Osteocyte (in vitro differentiated cells): ENCODE results near the gene HAPLN2. TPM values are rescaled to one million over a fixed set of nuclear protein-coding genes. Genes with fewer than 3 reads are reported as not detected.

ENCODE experiments used
- DNase-seq: peaks from one replicate; pipeline ENCODE4 v3.0.0; 2021; ENCODE audit warnings: mixed read lengths; ENCODE audit not compliant: unreplicated experiment; ENCODE audit errors: extremely low spot score
- H3K27ac Mint-ChIP-seq: one replicate; pipeline ENCODE4 v1.8.0; 2021; ENCODE audit warnings: mild to moderate bottlenecking, mixed read lengths; ENCODE audit not compliant: unreplicated experiment
- H3K27me3 Mint-ChIP-seq: one replicate; pipeline ENCODE4 v1.8.0; 2021; ENCODE audit warnings: mixed read lengths; ENCODE audit not compliant: unreplicated experiment
- H3K36me3 Mint-ChIP-seq: one replicate; pipeline ENCODE4 v1.8.0; 2021; ENCODE audit warnings: mixed read lengths; ENCODE audit not compliant: unreplicated experiment
- H3K4me1 Mint-ChIP-seq: one replicate; pipeline ENCODE4 v1.8.0; 2021; ENCODE audit warnings: mixed read lengths; ENCODE audit not compliant: unreplicated experiment
- H3K4me3 Mint-ChIP-seq: one replicate; pipeline ENCODE4 v1.8.0; 2021; ENCODE audit warnings: mild to moderate bottlenecking, moderate library complexity, mixed read lengths; ENCODE audit not compliant: unreplicated experiment
- H3K9me3 Mint-ChIP-seq: one replicate; pipeline ENCODE4 v1.8.0; 2021; ENCODE audit warnings: mixed read lengths; ENCODE audit not compliant: unreplicated experiment
- total RNA-seq: library from RNA; stranded (reverse); gene quantifications from 2 replicates; pipeline ENCODE4 v1.2.1, GENCODE V29; 2021
- TF ChIP-seq, protein P1 (sequence below): fragments of 200-600 bp; sonication (generic); IDR thresholded peaks from 2 replicates; pipeline ENCODE4 v1.5.0; 2021; ENCODE audit warnings: antibody characterized with exemption, mild to moderate bottlenecking, moderate library complexity

HAPLN2 gene
- total RNA-seq, 1 donor from 2014 or later = 0.35 TPM

DNA sequence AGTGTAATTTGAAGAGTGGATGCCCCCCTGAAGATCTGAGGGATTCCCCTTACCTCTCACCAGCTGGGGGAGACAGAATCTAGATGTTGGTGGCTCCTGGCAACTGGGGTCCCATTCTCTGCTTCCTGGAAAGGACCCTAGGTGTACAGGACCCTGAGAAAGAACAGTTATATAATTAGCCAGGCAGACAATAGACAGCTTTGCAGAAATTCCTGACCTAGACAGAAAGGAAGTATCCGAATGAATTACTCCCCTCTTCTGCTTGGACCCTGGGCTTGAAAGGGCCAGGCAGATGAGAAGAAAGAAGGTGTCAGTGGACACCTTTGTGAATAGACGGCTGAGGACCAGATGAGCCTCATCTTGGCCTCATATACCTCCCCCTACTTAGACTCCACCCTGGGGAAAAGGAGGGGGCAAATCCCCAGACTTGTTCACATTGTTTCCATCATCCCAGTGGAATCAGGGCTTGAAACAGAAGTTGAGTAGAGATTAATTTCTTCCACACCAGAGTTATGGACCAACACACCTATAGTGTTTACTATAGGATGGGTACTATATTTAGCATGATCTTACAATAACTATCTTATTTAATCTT is 45.1 kb upstream of the HAPLN2 start:
- TF ChIP-seq, protein P1, sequence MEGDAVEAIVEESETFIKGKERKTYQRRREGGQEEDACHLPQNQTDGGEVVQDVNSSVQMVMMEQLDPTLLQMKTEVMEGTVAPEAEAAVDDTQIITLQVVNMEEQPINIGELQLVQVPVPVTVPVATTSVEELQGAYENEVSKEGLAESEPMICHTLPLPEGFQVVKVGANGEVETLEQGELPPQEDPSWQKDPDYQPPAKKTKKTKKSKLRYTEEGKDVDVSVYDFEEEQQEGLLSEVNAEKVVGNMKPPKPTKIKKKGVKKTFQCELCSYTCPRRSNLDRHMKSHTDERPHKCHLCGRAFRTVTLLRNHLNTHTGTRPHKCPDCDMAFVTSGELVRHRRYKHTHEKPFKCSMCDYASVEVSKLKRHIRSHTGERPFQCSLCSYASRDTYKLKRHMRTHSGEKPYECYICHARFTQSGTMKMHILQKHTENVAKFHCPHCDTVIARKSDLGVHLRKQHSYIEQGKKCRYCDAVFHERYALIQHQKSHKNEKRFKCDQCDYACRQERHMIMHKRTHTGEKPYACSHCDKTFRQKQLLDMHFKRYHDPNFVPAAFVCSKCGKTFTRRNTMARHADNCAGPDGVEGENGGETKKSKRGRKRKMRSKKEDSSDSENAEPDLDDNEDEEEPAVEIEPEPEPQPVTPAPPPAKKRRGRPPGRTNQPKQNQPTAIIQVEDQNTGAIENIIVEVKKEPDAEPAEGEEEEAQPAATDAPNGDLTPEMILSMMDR = no peak
- Mint-ChIP-seq H3K27me3 (peaks cover 16% of the 10 kb centered on the region), H3K36me3 (no peaks in the 10 kb centered on the region), H3K9me3 (no peaks in the 10 kb centered on the region), H3K27ac (no peak overlapping the region), H3K4me1 (peaks cover 24% of the 10 kb centered on the region), H3K4me3 (no peak overlapping the region)
- DNase-seq = no peak

DNA sequence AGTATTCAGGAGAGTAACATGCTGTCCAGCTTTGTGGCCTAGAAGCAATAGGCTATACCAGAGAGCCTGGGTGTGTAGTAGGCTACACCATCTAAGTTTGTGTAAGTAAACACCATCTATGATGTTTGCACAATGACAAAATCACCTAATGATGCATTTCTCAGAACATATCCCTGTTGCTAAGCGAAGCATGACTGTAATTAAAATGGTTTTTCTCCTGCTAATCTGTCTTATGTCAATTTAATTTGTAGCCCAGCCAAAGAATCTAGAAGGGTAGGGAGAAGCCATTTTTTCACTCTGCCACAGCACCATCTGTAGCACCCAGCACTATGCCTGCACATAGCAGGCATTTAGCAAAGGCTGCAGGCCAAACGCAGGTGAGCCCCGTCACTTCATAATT is 41.7 kb upstream of the HAPLN2 start:
- H3K9me3 Mint-ChIP-seq = no peaks in the 10 kb centered on the region
- TF ChIP-seq, protein P1 = no peak
- H3K4me1 Mint-ChIP-seq = peaks cover 2% of the 10 kb centered on the region
- H3K27me3 Mint-ChIP-seq = peaks cover 16% of the 10 kb centered on the region
- H3K36me3 Mint-ChIP-seq = no peaks in the 10 kb centered on the region
- no peak for DNase-seq
- no peak overlapping the region for H3K27ac Mint-ChIP-seq
- no peak overlapping the region for H3K4me3 Mint-ChIP-seq

DNA sequence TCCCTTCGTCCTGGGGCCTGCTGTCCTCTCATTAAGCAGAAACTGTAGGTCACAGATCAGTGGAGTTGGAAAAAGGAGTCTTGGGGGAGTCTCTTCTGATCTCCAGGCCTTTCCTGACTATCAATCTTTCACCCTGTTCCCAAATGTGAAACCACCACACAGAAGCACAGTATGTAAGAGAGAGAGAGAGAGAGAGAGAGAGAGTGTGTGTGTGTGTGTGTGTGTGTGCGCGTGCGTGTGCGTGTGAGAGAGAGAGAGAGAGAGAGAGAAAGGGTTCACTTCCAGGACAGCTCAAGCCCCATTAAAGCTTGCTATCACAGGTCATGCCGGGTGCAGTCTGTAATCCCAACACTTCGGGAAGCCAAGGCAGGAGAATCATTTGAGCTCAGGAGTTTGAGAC is 41.2 kb upstream of the HAPLN2 start:
- H3K27ac Mint-ChIP-seq = no peak overlapping the region
- no peaks in the 10 kb centered on the region for H3K9me3 Mint-ChIP-seq
- no peak overlapping the region for H3K4me3 Mint-ChIP-seq

DNA sequence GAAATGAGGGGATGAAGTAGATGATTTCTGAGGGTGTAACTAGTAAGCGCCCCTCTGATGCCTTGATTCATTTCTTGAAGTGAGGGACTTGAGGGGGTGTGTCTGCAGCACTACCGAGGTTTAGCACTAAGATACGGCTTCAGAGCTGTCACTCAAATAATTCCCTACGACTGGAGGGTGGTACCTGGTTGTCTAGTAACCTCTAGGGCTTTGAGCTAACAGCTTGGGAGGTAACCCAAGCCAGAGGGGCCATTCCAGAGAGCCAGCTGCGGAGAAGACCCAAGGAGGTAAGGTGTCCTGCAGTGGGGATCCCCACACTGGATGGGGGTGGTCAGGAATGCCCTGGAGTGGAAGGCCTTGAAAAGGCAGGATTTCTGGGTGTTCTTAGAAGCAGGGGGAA is 39.7 kb upstream of the HAPLN2 start, which contains the start of gene TTC24:
TTC24 (plus strand) TSS at position 252 of the 400 bp plus-strand sequence. CDS start 1,642 bp downstream, outside the sequence.
- Mint-ChIP-seq H3K27ac (no peak within 1 kb of the TSS), H3K4me3 (no peak within 1 kb of the TSS), H3K4me1 (peaks cover 2% of the 10 kb centered on the region), H3K36me3 (no peaks in the 10 kb centered on the region), H3K9me3 (no peaks in the 10 kb centered on the region), H3K27me3 (peaks cover 8% of the 10 kb centered on the region)
- TF ChIP-seq, protein P1 = no peak
- DNase-seq = no peak

More for the DNA sequence above, 41.2 kb upstream of the HAPLN2 start:
- TF ChIP-seq, protein P1 = no peak
- no peak for DNase-seq
- H3K27me3 Mint-ChIP-seq = peaks cover 16% of the 10 kb centered on the region
- H3K4me1 Mint-ChIP-seq = no peaks in the 10 kb centered on the region
- H3K36me3 Mint-ChIP-seq = no peaks in the 10 kb centered on the region

DNA sequence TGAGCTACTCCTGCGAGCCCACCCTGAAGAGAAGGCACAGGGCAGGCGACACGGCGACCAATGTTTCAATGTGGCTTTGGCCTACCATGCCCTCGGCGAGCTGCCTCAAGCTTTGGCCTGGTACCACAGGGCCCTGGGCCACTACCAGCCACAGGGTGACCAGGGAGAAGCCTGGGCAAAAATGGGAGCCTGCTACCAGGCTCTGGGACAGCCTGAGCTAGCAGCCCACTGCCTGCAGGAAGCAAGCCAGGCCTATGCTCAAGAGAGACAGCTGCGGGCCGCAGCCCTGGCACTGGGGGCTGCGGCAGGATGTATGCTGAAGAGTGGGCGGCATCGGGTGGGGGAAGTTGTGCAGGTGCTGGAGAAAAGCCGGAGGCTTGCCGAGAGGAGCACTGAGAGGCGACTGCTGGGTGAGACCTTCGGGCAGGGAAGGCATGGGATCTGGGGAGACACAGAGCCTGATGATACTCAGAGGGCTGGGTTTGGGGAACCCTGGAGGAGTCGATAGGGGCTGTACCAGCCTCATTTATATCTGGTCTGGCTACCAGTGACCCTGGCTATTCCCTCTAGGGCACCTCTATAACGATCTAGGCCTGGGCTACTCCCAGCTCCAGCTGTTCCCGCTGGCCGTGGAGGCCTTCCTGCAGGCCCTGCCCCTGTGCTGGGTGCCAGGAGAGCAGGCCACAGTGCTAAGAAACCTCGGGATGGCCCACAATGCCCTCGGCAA is 37.4 kb upstream of the HAPLN2 start:
- Mint-ChIP-seq H3K36me3 (no peaks in the 10 kb centered on the region), H3K27me3 (no peaks in the 10 kb centered on the region), H3K4me1 (peaks cover 2% of the 10 kb centered on the region), H3K27ac (no peak overlapping the region), H3K9me3 (no peaks in the 10 kb centered on the region), H3K4me3 (no peak overlapping the region)
- TF ChIP-seq, protein P1 = no peak
- DNase-seq = no peak
